IPS DF 4.7 (cell line): ENCODE results near the gene POU3F1.

ENCODE experiments used
- DNase-seq: peaks from one replicate; pipeline ENCODE4 v3.0.0-alpha.2; 2013; ENCODE audit warnings: low spot score; ENCODE audit errors: extremely low read depth

POU3F1 gene

GRCh38 chr1:38073534-38074301, 27.1 kb upstream of the POU3F1 start:
- no peak for DNase-seq

GRCh38 chr1:38072858-38073257, 26.3 kb upstream of the POU3F1 start:
- no peak for DNase-seq

- DNase-seq: no peak
Measured at GRCh38 chr1:38071312-38072256, 25.0 kb upstream of the POU3F1 start.

- DNase-seq: no peak
Measured at GRCh38 chr1:38068980-38069340, 22.4 kb upstream of the POU3F1 start.

GRCh38 chr1:38068220-38068979, 21.8 kb upstream of the POU3F1 start:
- DNase-seq: no peak

- DNase-seq: no peak
Measured at GRCh38 chr1:38064197-38064903, 17.8 kb upstream of the POU3F1 start.

GRCh38 chr1:38063616-38064015, 17.0 kb upstream of the POU3F1 start:
- DNase-seq: no peak

GRCh38 chr1:38062361-38063288, 16.0 kb upstream of the POU3F1 start:
- no peak for DNase-seq

GRCh38 chr1:38061883-38062328, 15.3 kb upstream of the POU3F1 start:
- DNase-seq: no peak

GRCh38 chr1:38061290-38061689, 14.7 kb upstream of the POU3F1 start:
- no peak for DNase-seq

GRCh38 chr1:38060498-38060897, 13.9 kb upstream of the POU3F1 start:
- no peak for DNase-seq

GRCh38 chr1:38059635-38060250, 13.2 kb upstream of the POU3F1 start:
- DNase-seq: no peak

GRCh38 chr1:38055965-38056364, 9.4 kb upstream of the POU3F1 start:
- DNase-seq: no peak

- DNase-seq: no peak
Measured at GRCh38 chr1:38055398-38055797, 8.8 kb upstream of the POU3F1 start.

GRCh38 chr1:38053416-38054091, 7.0 kb upstream of the POU3F1 start:
- DNase-seq: no peak

GRCh38 chr1:38052750-38053415, 6.3 kb upstream of the POU3F1 start:
- DNase-seq: no peak

- DNase-seq: no peak
Measured at GRCh38 chr1:38051079-38051543, 4.5 kb upstream of the POU3F1 start.

- DNase-seq: no peak
Measured at GRCh38 chr1:38050397-38051078, 3.9 kb upstream of the POU3F1 start.
